Measurements from ENCODE around the gene TLL1.

TLL1 gene

DNA sequence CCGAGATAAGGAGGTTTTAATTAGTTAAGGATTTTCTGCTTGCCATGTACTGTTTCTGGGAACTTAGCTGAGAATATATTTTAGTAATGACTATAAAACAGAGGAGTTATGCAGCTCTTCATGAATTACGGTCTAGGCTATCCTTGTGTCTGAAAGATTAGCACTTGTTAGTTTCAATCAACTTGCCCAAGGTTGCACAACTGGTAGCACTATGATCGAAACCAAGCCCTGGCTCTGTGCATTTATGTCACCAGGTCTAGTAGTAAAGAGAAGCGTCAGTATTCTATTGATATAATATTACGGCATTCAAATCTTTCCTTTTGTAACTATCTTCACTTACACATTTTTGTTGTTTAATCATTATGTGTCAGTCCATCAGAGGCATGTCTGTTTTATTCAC is 176.0 kb downstream of the TLL1 start:
- no peak for DNase-seq (ENCODE audit: low read depth)

DNA sequence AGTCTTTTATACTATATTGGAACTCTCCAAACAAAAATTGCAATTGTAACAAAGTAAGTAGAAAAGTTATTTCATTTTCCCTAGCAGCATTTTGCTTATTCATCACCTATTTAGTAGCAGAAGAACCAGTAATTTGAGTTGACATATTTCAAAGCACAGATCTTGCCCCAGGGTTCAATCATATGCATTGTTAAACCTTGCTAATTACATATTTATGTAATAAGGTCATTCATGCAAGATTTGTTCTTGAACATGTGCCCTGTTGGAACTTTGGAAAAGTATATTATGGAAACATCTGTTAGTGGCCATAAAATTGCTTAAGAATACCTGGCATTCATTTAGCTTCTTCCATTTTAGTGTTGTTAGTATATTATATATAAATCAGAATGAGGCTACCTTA is 191.7 kb downstream of the TLL1 start:
- no peak for DNase-seq (ENCODE audit: low read depth)

DNA sequence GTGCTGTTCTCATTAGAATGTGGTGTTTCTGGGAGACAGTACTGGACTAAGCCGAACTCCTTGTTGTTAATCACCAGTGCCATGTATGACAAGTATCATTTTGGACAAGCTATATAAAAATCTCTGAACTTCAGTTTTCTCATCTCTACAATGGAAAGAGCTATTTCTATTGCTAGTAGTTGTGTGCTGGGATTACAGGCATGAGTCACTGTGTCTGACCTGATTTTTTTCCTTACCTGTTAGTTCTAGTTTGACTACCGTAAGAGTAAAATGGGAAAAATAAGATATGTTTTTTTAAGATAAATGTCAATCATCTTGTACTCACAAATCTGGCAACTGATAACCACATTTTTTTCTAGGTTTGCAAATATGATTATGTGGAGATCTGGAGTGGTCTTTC is 192.3 kb downstream of the TLL1 start:
- no peak for DNase-seq (ENCODE audit: low read depth)

DNA sequence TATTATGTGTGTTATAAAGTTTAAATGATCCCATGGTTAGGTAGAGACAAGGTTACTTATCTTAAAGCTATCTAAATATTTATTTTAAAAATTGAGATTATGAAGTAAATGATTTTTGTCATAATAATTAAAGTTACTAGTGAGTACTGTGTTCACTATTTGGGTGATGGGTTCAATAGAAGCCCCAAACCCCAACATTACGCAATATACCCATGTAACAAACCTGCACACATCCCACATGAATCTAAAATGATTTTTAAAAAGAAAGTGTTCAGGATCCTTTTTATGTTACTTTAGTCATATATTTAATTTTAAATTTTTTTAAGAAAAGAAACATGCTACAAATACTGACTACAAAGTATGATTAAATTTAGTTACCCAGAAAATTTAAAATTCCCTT is 193.9 kb downstream of the TLL1 start:
- DNase-seq (ENCODE audit: low read depth) = no peak

DNA sequence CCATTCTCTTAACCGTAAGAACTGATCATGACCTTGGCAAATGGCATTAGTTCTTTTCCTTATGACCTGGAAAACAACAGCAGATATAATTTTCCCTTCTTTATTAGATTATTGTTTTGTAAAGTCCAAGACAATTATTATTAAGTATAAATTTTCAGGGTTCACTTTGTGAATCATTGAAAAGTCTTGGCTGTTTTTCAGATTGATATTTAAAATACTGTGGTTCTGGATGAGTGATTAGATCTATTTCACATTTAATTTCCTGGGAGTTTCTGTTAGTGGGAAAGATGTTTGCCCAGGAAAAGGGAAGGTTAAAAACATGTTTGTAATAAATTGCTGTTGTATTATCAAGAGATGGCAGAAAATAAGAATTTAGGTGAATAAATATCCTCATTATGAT is 194.9 kb downstream of the TLL1 start:
- no peak for DNase-seq (ENCODE audit: low read depth)

DNA sequence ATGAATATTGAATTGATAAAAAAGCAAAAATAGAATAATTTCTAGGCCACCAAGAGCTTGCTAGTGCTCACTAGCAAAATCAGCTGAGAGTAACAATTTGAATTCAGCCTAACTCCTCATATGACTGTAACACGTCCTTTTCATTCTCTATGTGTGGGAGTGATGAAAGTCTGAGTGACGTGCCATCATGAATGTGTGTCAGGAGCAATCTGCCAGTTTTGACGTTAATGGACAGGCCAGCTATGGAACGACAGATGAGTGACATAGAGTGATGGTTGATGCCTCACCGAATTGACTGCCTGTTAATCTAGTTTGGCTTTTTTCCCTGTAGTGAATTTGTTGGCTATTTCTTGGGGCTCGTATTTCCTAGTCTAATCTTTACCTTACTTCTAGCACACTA is 200.7 kb downstream of the TLL1 start:
- no peak for DNase-seq (ENCODE audit: low read depth)

DNA sequence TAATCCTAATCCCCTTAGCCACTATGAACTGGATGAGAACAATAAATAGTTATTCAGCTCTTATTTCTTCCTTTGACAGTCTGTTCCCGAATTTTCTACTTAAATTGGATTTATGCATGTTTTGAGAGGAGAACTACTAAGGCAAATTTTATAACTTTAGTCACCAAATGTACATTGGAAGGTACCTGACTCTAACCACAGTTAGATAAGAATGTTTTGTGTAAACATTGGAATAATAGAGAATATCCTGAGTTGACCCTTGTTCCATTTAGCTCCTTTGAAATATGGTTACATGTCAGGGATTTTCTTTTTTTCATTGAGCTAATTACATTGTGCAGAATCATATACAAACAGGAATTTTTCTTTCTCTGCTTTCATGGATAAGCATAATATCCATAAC is 202.6 kb downstream of the TLL1 start:
- no peak for DNase-seq (ENCODE audit: low read depth)

DNA sequence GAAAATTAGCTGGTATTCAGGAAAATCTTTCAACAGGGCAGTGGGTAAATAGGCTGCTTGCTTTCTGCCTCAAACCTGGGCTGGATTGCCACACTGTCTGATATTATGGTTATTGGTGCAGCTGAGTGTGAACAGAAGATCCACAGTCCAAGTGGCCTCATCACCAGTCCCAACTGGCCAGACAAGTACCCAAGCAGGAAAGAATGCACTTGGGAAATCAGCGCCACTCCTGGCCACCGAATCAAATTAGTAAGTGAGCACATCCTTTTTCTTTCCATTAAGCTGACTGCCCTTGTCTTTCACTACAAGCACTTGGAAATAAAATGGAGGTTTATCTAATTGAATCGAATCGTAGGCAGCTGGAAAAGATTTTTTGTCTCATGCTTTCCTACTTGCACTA is 204.7 kb downstream of the TLL1 start:
- no peak for DNase-seq (ENCODE audit: low read depth)

DNA sequence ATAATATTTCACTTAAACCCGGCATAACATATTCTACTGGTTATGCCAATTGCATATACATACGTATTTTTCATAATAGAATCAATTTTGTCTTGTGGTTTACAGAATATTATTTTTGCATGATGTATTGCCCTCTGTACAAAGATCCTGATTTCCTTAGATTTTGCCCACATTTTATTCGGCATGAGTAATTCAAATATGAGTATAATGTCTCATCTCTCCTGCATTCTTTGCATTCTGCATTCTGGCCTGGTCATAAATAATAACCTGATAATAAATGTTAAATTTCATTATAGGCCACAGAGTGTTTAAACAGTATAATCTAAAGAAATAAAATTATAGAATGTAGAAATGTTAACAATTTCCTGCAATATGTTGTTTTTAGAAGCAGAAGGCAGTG is 205.3 kb downstream of the TLL1 start:
- DNase-seq (ENCODE audit: low read depth) = no peak

DNA sequence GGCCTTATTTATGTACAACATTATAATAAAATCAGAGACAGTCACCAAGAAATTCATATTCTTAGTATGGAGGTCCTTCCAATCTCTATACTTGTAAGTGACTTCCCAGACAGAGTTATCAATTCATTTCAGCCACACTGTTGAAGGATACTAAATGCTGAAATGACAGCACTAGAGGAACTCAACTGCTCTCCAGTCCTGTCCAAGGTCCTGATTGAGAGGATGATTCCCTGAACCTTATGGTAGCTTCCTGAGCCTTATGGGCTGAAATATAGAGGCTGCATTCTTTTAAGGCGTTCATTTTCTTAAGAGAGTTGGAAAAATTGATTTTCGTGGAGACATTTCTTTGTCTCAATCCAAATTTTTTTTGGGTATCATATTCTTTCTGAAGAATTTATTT is 205.9 kb downstream of the TLL1 start:
- peak; percentile 2 for DNase-seq (ENCODE audit: low read depth)

DNA sequence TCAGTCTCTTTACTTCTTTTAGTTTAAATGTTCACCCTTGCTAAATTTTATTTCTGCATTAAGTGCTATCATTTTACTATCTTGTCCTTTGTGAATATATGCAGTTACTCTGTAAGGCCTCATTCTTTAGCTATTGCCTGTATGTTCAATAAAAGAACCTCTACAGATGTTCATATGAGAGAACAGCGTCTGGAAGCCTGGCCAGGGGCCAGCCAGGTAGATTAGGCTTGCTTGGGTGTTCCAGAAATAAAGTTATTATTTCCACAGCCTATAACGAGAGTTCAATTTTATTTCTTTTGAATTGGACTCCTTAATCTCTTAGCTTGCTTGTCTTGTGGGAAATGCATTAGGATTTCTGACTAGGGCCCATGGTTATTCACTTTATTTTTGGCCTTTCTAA is 214.5 kb downstream of the TLL1 start:
- DNase-seq (ENCODE audit: low read depth) = no peak

DNA sequence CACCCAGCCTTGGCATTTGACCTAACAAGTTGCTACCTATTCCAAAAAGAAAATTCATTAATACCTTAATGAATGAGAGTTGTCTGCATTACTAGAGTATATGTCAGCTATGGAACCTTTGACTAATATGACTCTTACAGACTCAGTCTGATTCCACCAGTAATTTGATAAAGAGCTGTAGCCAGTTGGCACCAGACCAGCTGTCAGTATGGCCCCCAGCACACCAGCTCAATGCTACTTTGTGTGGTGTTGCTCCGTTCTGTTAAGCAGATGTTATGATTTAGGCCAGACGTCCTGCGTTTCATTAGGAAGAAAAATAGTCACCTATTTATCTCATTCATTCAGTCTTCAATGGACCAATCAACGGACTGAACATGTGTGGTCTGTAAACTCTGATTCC is 215.5 kb downstream of the TLL1 start:
- DNase-seq (ENCODE audit: low read depth) = no peak

DNA sequence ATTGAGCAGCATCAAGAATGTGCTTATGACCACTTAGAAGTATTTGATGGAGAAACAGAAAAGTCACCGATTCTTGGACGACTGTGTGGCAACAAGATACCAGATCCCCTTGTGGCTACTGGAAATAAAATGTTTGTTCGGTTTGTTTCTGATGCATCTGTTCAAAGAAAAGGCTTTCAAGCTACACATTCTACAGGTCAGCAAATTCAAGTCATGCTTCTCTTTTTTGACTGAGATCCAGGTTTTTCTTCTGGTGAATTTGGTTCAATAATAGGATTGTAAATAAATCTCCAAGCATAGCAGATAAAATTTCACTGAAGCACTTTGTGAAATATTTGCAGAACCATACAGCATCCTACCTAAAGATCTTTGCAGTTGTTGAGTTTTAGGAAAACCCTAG is 218.1 kb downstream of the TLL1 start:
- DNase-seq (ENCODE audit: low read depth) = no peak

DNA sequence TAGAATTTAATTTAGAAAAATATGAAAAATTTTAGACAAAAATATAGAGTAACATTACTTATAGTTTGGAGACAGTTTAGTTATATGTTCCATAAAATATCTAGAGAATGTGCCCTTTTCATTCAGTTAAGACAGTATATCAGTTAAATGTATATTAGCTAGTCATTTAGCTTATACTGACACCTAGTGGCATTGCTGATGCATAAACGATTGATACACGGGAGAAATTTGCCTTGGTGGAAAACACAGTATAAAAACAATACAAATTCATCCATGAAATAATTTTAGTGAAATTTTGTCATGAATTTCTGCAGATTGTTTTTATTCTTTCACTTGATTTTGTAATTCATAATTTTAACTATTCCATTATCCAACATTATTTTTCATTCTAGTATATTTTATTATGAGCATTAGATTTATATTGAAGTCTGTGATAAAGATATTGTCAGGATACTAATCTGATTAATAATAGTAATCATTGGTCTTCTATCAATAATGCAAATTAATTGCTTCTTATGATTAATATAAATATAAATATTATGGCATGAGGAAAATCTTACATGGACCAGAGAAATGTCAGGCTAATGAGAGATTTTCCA is 219.0 kb downstream of the TLL1 start:
- peak; percentile 15 for DNase-seq (ENCODE audit: low read depth)

DNA sequence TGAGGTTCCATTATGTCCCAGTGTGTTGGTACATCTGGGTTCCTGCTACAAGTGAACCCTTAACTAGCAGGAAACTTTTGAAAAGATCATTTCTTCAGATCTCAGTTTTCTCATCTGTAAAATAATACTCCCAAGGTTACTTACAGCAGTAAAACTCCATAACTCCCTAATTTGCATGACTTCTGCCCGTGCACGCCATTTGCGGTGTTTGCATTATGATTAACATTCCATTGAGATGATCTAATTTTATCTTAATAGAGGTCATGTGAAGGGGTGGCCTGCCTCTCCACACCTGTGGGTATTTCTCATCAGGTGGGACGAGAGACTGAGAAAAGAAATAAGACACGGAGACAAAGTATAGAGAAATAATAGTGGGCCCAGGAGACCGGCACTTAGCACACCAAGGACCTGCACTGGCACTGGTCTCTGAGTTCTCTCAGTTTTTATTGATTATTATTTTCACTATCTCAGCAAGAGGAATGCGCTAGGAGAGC is 219.8 kb downstream of the TLL1 start:
- no peak for DNase-seq (ENCODE audit: low read depth)

DNA sequence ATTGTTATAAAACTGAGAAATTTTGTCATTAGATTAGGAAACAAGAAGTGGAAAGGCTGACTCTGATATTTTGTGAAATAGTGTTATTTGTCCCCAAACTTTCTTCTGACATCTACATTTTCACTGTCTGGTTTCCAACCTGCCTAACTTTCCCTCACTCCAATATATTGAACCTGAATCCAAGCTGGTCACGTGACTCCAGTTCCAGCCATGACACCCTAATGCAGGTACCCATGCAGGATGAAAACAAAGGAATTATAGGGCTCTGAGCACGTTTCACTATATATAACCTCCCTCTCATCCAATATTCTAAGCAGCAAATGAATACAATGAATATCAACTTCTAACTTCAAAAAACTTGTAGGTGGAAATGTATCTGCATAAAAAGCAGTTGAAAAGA is 231.6 kb downstream of the TLL1 start:
- DNase-seq (ENCODE audit: low read depth) = no peak

DNA sequence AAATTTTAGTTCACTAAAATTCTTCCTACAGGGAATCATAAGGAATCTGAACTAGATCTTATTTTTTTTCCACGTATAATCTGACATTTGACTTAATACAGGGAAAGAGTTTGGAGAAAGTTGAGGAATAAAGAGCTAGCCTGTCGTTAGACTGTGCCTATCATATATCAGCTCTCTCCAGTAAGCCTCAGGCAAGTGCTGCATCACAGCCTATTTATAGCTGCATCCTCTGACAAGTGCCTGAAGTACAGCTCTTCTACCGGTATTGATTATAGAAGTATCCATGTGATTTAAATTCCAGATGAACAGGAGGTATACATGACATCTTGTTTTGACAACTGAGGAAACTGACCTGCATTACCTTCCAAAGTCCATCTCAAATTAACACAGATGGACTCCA is 248.9 kb downstream of the TLL1 start:
- no peak for DNase-seq (ENCODE audit: low read depth)

DNA sequence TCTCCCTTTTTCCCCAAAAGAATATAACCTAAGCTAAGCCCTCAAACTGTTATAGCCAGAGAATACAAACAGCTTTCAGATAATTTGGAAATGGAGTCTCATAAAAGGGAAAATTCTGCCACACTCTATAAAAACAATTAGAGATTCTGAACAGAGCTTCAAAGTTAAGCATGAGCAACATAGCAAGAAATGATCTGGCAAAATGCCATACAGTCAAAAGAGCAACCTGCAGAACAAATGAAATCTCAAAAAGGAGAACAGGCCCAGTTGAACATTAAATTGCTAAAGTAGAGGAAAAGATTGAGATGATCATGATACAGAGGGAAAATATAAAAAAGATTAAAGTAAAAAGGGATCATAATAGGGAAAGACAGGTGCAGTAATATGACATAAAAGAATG is 250.5 kb downstream of the TLL1 start:
- DNase-seq (ENCODE audit: low read depth) = no peak

DNA sequence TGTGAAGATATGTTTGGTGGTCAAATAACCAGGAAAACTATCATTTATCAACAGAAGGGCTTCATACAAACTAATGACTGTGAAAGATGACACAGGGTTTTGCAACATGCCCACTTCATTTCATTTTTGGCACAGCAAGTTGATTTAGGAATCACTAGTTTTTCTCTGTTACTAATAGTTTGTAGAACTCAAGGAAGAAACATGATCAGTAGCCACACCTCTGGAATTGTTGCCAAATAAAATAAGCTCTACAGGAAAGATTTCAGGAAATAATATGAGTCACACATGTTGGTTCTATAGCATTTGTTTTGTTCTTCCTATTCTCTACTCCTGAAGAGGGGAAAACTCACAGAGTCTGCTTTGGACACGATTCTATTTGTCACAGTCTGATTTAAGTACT is 255.4 kb downstream of the TLL1 start:
- DNase-seq (ENCODE audit: low read depth) = peak; percentile 4

DNA sequence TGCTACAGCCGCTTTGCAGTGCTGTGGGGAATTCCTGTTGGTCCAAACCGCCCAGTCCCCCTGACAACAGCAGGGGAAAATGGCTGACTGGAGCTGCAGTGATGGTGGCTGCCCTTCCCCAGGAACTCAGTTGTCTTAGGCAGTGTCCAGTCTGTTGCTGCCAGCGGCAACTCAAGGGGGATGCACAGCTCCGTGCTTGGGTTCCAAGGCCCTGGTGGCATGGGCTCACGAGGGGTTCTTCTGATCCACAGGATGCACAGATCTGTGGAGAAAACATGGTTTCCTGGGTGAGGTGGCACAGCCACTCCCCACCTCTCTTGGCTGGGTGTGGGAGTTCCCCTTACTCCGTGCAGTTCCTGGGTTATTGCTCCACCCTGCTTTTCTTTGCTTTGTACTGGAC is 261.2 kb downstream of the TLL1 start:
- no peak for DNase-seq (ENCODE audit: low read depth)

DNA sequence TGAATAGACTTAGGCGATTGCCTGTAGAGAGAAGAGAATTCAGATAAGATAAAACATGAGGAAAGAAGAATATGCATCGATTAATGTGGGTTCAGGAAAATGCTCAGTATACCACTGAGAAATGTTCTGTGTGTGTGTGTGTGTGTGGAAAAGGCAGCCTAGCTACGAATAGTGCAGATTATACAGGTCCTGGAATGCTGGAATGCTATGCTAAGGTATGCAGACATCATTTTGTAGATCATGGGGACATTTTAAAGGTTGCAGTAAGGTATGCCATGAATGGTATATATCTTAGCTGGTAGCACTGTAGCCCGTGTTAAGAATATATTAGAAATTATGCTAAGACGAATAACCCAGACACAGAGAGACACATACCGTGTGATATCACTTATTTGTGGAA is 267.9 kb downstream of the TLL1 start:
- no peak for DNase-seq (ENCODE audit: low read depth)

DNA sequence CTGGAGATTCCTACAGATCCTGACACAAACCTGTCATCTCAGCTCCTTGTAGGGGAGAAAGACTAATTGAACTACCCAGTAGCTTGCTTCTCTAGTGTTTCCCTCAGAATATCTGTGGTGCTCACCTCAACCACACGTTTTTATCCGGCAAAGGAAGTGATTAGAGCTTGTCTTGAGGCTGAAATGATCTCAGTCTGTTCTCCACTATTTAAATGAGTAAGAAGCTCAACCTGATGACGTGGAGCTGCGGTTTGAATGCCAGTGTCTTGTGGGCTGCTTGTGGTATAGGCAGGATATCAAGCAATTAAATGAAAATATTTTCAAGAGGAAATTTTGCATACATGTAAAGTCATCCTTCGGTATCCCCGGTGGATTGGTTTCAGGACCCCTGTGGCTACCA is 270.2 kb downstream of the TLL1 start:
- DNase-seq (ENCODE audit: low read depth) = peak; percentile 50

DNA sequence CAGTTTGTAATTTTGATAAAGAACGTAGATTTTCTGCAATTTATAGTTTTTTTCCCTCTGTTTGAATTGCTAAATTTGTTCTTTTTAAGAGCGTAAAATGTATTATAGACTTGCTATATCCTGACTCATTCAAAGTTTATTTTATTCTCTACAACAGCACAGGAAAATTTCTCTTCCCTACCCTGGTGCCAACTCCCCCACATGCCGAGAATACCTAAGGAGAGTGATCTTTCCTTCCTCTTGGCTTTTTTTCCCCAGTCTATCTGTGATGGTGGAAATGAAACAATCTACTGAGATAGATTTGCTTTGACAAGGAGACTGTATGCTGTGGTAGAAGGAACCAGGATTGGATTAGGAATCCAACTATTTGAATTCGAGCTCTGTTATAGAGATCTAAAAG is 271.6 kb downstream of the TLL1 start:
- DNase-seq (ENCODE audit: low read depth) = no peak

DNA sequence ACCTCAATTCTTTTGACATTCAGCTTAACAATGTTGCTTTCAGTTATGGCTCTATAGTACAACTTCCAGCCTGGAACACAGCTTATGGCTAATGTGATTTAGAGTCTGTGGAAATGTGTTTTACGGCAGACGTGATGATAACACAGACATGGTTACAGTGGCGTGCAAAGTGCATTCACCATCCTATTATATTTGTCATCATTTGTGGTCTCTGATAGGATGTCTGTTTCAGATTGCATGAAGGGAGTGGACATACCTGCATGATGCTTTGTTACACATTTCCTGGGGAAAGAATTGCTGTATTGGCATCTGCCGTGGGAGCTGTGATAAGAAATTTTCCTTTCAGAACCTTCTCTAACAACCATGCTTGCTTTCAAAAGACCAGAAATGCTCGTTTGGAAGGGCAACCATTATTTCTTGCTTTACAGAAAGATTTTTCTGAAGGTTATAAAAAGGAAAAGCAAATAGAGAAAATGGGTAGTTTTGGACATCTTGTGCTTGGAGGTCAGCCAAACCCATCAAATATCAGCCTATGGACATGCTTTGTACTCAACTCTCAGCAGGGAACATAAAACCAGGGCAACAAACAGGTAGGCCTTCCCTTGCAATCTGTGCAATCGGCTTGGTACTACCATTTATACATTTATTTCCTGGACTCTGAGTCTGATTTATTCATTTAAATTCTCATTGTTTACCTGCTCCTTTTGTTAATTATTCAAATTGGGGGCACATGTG is 273.9 kb downstream of the TLL1 start:
- no peak for DNase-seq (ENCODE audit: low read depth)
